ENCODE results near the gene ANKRD20A1.
"Not testable (repeated sequence)": the region's sequence is repeated elsewhere in the genome, so short reads cannot be mapped to it uniquely, and the experiment has no call there.

The ANKRD20A1 gene

DNA sequence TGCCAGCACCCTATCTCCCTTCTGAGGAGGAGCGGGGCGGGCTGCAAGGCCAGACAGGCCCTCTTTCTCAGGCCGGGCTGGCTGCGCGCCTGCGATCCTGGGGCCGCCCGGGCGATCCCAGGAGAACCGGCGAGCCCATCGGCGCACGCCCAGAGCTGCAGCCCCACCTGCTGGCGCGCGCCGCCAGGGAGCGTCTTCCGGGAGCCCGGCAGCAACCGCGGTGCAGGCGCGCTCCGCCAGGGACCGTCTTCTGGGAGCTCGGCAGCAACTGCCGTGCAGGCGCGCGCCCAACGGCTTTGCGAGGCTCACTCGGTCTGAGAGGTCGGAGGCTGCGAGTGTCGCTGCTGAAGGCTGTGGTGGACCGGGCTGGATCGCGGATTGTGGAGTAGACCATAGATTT is at the start of gene ANKRD20A1:
Gene ANKRD20A1, plus strand, starts transcription at position 61 of the 400 bp plus-strand sequence. CDS start 496 bp downstream, outside the sequence.
- DNase-seq, result not testable (repeated sequence)

GRCh38 chr9:67832088-67832487 is 26.6 kb upstream of the ANKRD20A1 start:
- not testable (repeated sequence) for DNase-seq

Data from activated CD4-positive, CD25-positive, alpha-beta regulatory T cell (primary cell).